CD4-positive, alpha-beta T cell treated with Interleukin-17A for 1 hour (primary cell): ENCODE data around the gene GDPD4.

Experiments
- DNase-seq: peaks from one replicate; pipeline ENCODE4 v3.0.0-alpha.2; 2020

GDPD4 gene

GRCh38 chr11:77171885-77172665, 129.4 kb downstream of the GDPD4 start:
- no peak for DNase-seq

- no peak for DNase-seq
Measured at GRCh38 chr11:77171254-77171653, 130.2 kb downstream of the GDPD4 start.

- no peak for DNase-seq
Measured at GRCh38 chr11:77170107-77170506, 131.4 kb downstream of the GDPD4 start.

GRCh38 chr11:77167791-77168190, 133.7 kb downstream of the GDPD4 start:
- DNase-seq, result no peak

GRCh38 chr11:77167111-77167626, 134.3 kb downstream of the GDPD4 start:
- DNase-seq, result no peak
